Activated gamma-delta T cell (primary cell): ENCODE results near the gene CASZ1.

Experiments
- DNase-seq: peaks from one replicate; lab custom pipeline; 2025; lab: John Stamatoyannopoulos, UW

CASZ1 gene

GRCh38 chr1:10671090-10671489 is 125.4 kb downstream of the CASZ1 start:
- DNase-seq = no peak

- no peak for DNase-seq
Observed at GRCh38 chr1:10670190-10670589, 126.3 kb downstream of the CASZ1 start.

GRCh38 chr1:10669570-10669969 is 126.9 kb downstream of the CASZ1 start:
- DNase-seq = no peak

GRCh38 chr1:10667861-10668761 is 128.3 kb downstream of the CASZ1 start:
- DNase-seq = no peak

- DNase-seq = no peak
Observed at GRCh38 chr1:10665930-10666850, 130.3 kb downstream of the CASZ1 start.

GRCh38 chr1:10665226-10665625 is 131.2 kb downstream of the CASZ1 start:
- DNase-seq = no peak

- DNase-seq = no peak
Observed at GRCh38 chr1:10664251-10664650, 132.2 kb downstream of the CASZ1 start.

GRCh38 chr1:10663678-10664035 is 132.8 kb downstream of the CASZ1 start:
- no peak for DNase-seq

- DNase-seq = no peak
Observed at GRCh38 chr1:10662824-10663677, 133.4 kb downstream of the CASZ1 start.

GRCh38 chr1:10662090-10662688 is 134.3 kb downstream of the CASZ1 start:
- DNase-seq = no peak

- DNase-seq = no peak
Observed at GRCh38 chr1:10661453-10661852, 135.0 kb downstream of the CASZ1 start.

- DNase-seq = no peak
Observed at GRCh38 chr1:10659646-10660540, 136.6 kb downstream of the CASZ1 start.

- DNase-seq = no peak
Observed at GRCh38 chr1:10659218-10659617, 137.2 kb downstream of the CASZ1 start.

- no peak for DNase-seq
Observed at GRCh38 chr1:10658396-10659066, 137.9 kb downstream of the CASZ1 start.

GRCh38 chr1:10657088-10657847 is 139.2 kb downstream of the CASZ1 start:
- DNase-seq = no peak

GRCh38 chr1:10656431-10656830 is 140.0 kb downstream of the CASZ1 start:
- DNase-seq = no peak

GRCh38 chr1:10655002-10655401 is 141.4 kb downstream of the CASZ1 start:
- no peak for DNase-seq

- no peak for DNase-seq
Observed at GRCh38 chr1:10653370-10654125, 142.9 kb downstream of the CASZ1 start.
